IMR-90 (cell line): ENCODE measurements around the gene SCG5. TPM values are rescaled to one million over a fixed set of nuclear protein-coding genes. Genes with fewer than 3 reads are reported as not detected.

Experiments used
- ATAC-seq: fragments of 200-7000 bp; cut with Tn5 transposase; 2 replicates; pipeline ENCODE4 v1.9.1; 2020; ENCODE audit warnings: low read depth, mild to moderate bottlenecking, moderate library complexity
- BruUV-seq: library from RNA; stranded (reverse); fragments of 400-500 nt; replicated peaks from 2 replicates; lab custom pipeline; 2021; lab: Mats Ljungman, UMichigan
- CTCF ChIA-PET: fragments of 300-600 bp; formaldehyde crosslinking; extraction: SDS; loops from one replicate; lab custom pipeline; 2021; ENCODE audit warnings: antibody characterized with exemption; lab: Yijun Ruan, JAX
- POLR2A ChIA-PET: fragments of 300-600 bp; sonication (Branson Sonifier 250); formaldehyde crosslinking; loops from one replicate; lab custom pipeline; 2022; ENCODE audit warnings: antibody characterized with exemption; ENCODE audit not compliant: unreplicated experiment; lab: Charles Lee
- DNase-seq: peaks from one replicate; pipeline ENCODE4 v3.0.0; 2013
- H2AFZ ChIP-seq: replicated peaks from 2 replicates; pipeline ENCODE3; 2013; ENCODE audit warnings: low read length, mild to moderate bottlenecking; ENCODE audit not compliant: poor library complexity
- H2AK5ac ChIP-seq: 2 replicates; pipeline ENCODE4 v1.6.1; 2013; ENCODE audit warnings: low read depth, low read length, inconsistent platforms
- H2AK9ac ChIP-seq: replicated peaks from 2 replicates; pipeline ENCODE3; 2013; ENCODE audit warnings: mild to moderate bottlenecking, low read depth, low read length, moderate library complexity; ENCODE audit not compliant: poor library complexity
- H2BK120ac ChIP-seq: 2 replicates; pipeline ENCODE4 v1.6.1; 2013; ENCODE audit warnings: low read depth, low read length, inconsistent platforms
- H2BK15ac ChIP-seq: 3 replicates; pipeline ENCODE4 v1.6.1; 2013; ENCODE audit warnings: low read depth, low read length, inconsistent platforms
- H2BK20ac ChIP-seq: 2 replicates; pipeline ENCODE4 v1.6.1; 2013; ENCODE audit warnings: low read depth, mild to moderate bottlenecking, inconsistent platforms, low read length, moderate library complexity
- H2BK5ac ChIP-seq: 2 replicates; pipeline ENCODE4 v1.6.1; 2013; ENCODE audit warnings: mild to moderate bottlenecking, low read depth, low read length, inconsistent platforms; ENCODE audit not compliant: poor library complexity, severe bottlenecking
- H3K14ac ChIP-seq: replicated peaks from 2 replicates; pipeline ENCODE4 v1.6.1; 2013; ENCODE audit warnings: low read depth, low read length, inconsistent platforms
- H3K18ac ChIP-seq: 2 replicates; pipeline ENCODE4 v1.6.1; 2013; ENCODE audit warnings: low read depth, low read length, control low read depth
- H3K23ac ChIP-seq: 2 replicates; pipeline ENCODE4 v1.6.1; 2013; ENCODE audit warnings: low read depth, low read length, inconsistent platforms
- H3K27ac ChIP-seq: 2 replicates; pipeline ENCODE4 v1.5.1; 2013; ENCODE audit warnings: mild to moderate bottlenecking, control low read depth, low read length; ENCODE audit not compliant: insufficient read depth
- H3K27me3 ChIP-seq: 2 replicates; pipeline ENCODE4 v1.6.1; 2013; ENCODE audit warnings: low read length; ENCODE audit not compliant: control insufficient read depth, insufficient read depth
- H3K36me3 ChIP-seq: 2 replicates; pipeline ENCODE4 v1.6.1; 2013; ENCODE audit warnings: low read length, mixed read lengths; ENCODE audit not compliant: control insufficient read depth, insufficient read depth
- H3K4ac ChIP-seq: 2 replicates; pipeline ENCODE4 v1.6.1; 2013; ENCODE audit warnings: low read depth, low read length, inconsistent platforms
- H3K4me1 ChIP-seq: 2 replicates; pipeline ENCODE4 v1.6.1; 2013; ENCODE audit warnings: low read length, mixed read lengths; ENCODE audit not compliant: control insufficient read depth, insufficient read depth
- H3K4me2 ChIP-seq: 2 replicates; pipeline ENCODE4 v1.6.1; 2013; ENCODE audit warnings: low read depth, mild to moderate bottlenecking, control low read depth, low read length, moderate library complexity
- H3K4me3 ChIP-seq: 2 replicates; pipeline ENCODE4 v1.5.1; 2013; ENCODE audit warnings: low read depth, mild to moderate bottlenecking, control low read depth, low read length, moderate library complexity; ENCODE audit not compliant: insufficient read depth
- H3K56ac ChIP-seq: 2 replicates; pipeline ENCODE4 v1.6.1; 2013; ENCODE audit warnings: low read length, inconsistent platforms; ENCODE audit not compliant: insufficient read depth; ENCODE audit errors: extremely low read depth
- H3K79me1 ChIP-seq, 2 experiments: 2 replicates each; pipeline ENCODE4 v1.6.1; 2013; ENCODE audit warnings: low read length in 2 of 2, inconsistent platforms in 1 of 2, low read depth in 1 of 2
- H3K9ac ChIP-seq: 2 replicates; pipeline ENCODE4 v1.6.1; 2013; ENCODE audit warnings: low read depth, low read length, control low read depth
- H3K9me1 ChIP-seq: 2 replicates; pipeline ENCODE4 v1.6.1; 2013; ENCODE audit warnings: low read length, inconsistent platforms; ENCODE audit not compliant: insufficient read depth
- H3K9me3 ChIP-seq: 2 replicates; pipeline ENCODE4 v1.6.1; 2013; ENCODE audit warnings: low read length; ENCODE audit not compliant: control insufficient read depth, insufficient read depth
- H4K20me1 ChIP-seq: 2 replicates; pipeline ENCODE4 v1.6.1; 2013; ENCODE audit warnings: low read length, inconsistent platforms; ENCODE audit not compliant: insufficient read depth
- H4K5ac ChIP-seq: 2 replicates; pipeline ENCODE4 v1.6.1; 2013; ENCODE audit warnings: mild to moderate bottlenecking, low read depth, low read length, control low read depth
- H4K8ac ChIP-seq, 2 experiments: 2 replicates each; pipeline ENCODE4 v1.6.1; 2013; ENCODE audit warnings: low read depth in 2 of 2, low read length in 2 of 2, control low read depth in 1 of 2, inconsistent platforms in 1 of 2
- H4K91ac ChIP-seq: 2 replicates; pipeline ENCODE4 v1.6.1; 2013; ENCODE audit warnings: low read depth, low read length, inconsistent platforms; ENCODE audit not compliant: insufficient read depth
- BHLHE40 ChIP-seq: fragments of 150-350 bp; IDR thresholded peaks from 2 replicates; pipeline ENCODE4 v1.6.1; 2016; ENCODE audit warnings: mild to moderate bottlenecking, low read depth, low read length
- CEBPB ChIP-seq: IDR thresholded peaks from 2 replicates; pipeline ENCODE4 v1.6.1; 2012; ENCODE audit warnings: low read depth, low read length, improper control_type of control experiment
- CHD1 ChIP-seq: IDR thresholded peaks from 2 replicates; pipeline ENCODE4 v1.6.1; 2012; ENCODE audit warnings: low read depth, low read length, improper control_type of control experiment
- FOS ChIP-seq: fragments of 150-350 bp; IDR thresholded peaks from 2 replicates; pipeline ENCODE4 v1.6.1; 2016; ENCODE audit warnings: low read depth, low read length
- MAZ ChIP-seq: IDR thresholded peaks from 2 replicates; pipeline ENCODE4 v1.6.1; 2012; ENCODE audit warnings: low read depth, mild to moderate bottlenecking, low read length, improper control_type of control experiment, moderate library complexity, borderline replicate concordance
- MXI1 ChIP-seq: IDR thresholded peaks from 2 replicates; pipeline ENCODE4 v1.6.1; 2012; ENCODE audit warnings: low read depth, mild to moderate bottlenecking, low read length, moderate library complexity, borderline replicate concordance
- NFE2L2 ChIP-seq: fragments of 150-350 bp; IDR thresholded peaks from 2 replicates; pipeline ENCODE4 v1.6.1; 2016; ENCODE audit warnings: low read depth, mild to moderate bottlenecking, low read length
- RAD21 ChIP-seq: IDR thresholded peaks from 2 replicates; pipeline ENCODE4 v1.6.1; 2012; ENCODE audit warnings: low read length, improper control_type of control experiment
- RFX5 ChIP-seq: IDR thresholded peaks from 2 replicates; pipeline ENCODE4 v1.8.0; 2012; ENCODE audit warnings: low read depth, mild to moderate bottlenecking, low read length, moderate library complexity
- SMC3 ChIP-seq: fragments of 150-350 bp; IDR thresholded peaks from 2 replicates; pipeline ENCODE4 v1.6.1; 2016; ENCODE audit warnings: low read depth, mild to moderate bottlenecking, antibody characterized with exemption, low read length, moderate library complexity
- WGBS, 2 experiments: methylation state at CpG; one replicate each; pipeline versions ENCODE4 v1.1.5 to v1.1.7; 2013; ENCODE audit warnings: missing lambda C conversion rate in 2 of 2; ENCODE audit not compliant: insufficient read length in 1 of 2; ENCODE audit errors: extremely low coverage in 2 of 2; 5-methylcytosine and 5-hydroxymethylcytosine counted together
- dilution Hi-C: fragments of 300-500 bp; cut with HindIII; formaldehyde crosslinking; loops from one replicate; pipeline ENCODE4 v1.14.3; 2018; ENCODE audit warnings: low sequenced_read_pairs; ENCODE audit not compliant: unreplicated experiment
- in situ Hi-C: fragments of 300-500 bp; cut with MboI; formaldehyde crosslinking; loops from 3 replicates; pipeline ENCODE4 v1.14.3; 2019; ENCODE audit warnings: low sequenced_read_pairs, inconsistent platforms, mixed read lengths
- intact Hi-C: fragments of 100-400 bp; cut with micrococcal nuclease; formaldehyde crosslinking; loops from 2 replicates; pipeline ENCODE4 v1.10.0; 2022
- polyA plus RNA-seq, 3 experiments: library from polyadenylated mRNA; depleted of rRNA; stranded (reverse); fragments of >200 nt; gene quantifications; 2 replicates each; pipeline ENCODE4 v1.2.3, GENCODE V29; 2012; ENCODE audit warnings: low replicate concordance in 1 of 3
- total RNA-seq: library from RNA; depleted of rRNA; stranded (reverse); fragments of >200 nt; gene quantifications from 2 replicates; pipeline ENCODE4 v1.2.3, GENCODE V29; 2012
- TF ChIP-seq, protein P1 (sequence below): fragments of 150-350 bp; IDR thresholded peaks from 2 replicates; pipeline ENCODE4 v1.6.1; 2017; ENCODE audit warnings: mild to moderate bottlenecking, antibody characterized with exemption, low read length, low read depth
- TF ChIP-seq, protein P2 (sequence below): conservative IDR thresholded peaks from 2 replicates; pipeline ENCODE4 v1.5.1; 2012; ENCODE audit warnings: mild to moderate bottlenecking, low read depth, low read length, improper control_type of control experiment
- TF ChIP-seq, protein P3 (sequence below): fragments of 150-350 bp; IDR thresholded peaks from 2 replicates; pipeline ENCODE4 v1.6.1; 2016; ENCODE audit warnings: low read depth, mild to moderate bottlenecking, low read length, moderate library complexity, borderline replicate concordance

Gene SCG5
- total and polyA plus RNA-seq, 2 of the 4 experiments (the other 2 are of a cell fraction): 7.9 to 16.8 TPM

DNA sequence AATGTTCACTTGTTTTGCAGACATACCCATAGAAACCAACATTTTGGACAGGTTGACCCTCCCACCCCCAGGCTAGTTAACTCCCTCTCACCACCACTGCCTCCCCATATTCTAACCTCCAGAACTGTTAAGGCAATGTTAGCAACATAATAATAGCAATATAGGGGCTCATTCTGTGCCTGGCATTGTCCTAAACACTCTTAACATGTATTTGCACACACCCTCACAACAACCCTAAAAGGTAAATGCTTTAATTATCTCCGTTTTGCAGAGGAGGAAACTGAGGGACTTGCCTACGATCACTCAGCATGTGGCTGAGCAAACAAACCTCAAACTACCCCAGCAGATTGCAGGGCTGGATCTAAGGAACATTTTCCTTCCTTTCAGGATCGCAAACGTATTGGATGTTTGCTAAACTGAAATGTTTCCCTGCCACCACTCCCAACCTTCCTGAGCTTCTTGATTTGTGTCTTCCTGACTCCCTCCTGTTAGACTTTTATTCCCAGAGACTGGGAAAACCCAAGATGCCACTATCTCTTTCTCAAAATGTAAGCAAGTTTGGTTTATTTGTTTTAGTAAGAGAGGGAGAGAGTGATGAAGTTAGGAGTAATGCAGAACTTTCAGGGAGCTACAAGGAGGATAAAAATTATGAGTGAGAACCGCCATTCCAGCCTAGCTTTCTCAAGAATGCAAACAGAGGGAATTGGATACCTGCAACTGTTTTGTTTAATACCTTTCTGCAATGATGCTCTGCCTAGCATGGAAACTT is 1.3 kb downstream of the SCG5 start:
- Histone ChIP-seq H2AK5ac (no peak overlapping the region), H3K27me3 (no peaks in the 10 kb centered on the region), H2AK9ac (no peak overlapping the region), H3K36me3 (no peaks in the 10 kb centered on the region), H4K8ac (peak overlapping the region in 1 of 2 experiments; percentile 36; a peak in 2 of 4 replicates), H3K14ac (peak overlapping the region; percentile 55; the same call in 1 of the 2 replicates), H3K9me3 (no peaks in the 10 kb centered on the region), H3K4me2 (peak overlapping the region; percentile 61), H3K4ac (peak overlapping the region; percentile 50), H3K79me1 (peaks cover 0 to 12% of the 10 kb centered on the region in 2 experiments; a peak in 2 of 4 replicates), H2BK15ac (no peak overlapping the region), H2BK5ac (no peak overlapping the region), H3K4me3 (no peak overlapping the region), H2AFZ (peak overlapping the region; percentile 65), H2BK20ac (peak overlapping the region; percentile 60), H4K5ac (peak overlapping the region; percentile 39; the same call in 1 of the 2 replicates), H2BK120ac (peak overlapping the region; percentile 46; the same call in 1 of the 2 replicates), H3K27ac (no peak overlapping the region), H3K18ac (peak overlapping the region; percentile 61; the same call in 1 of the 2 replicates), H3K9me1 (peaks cover 12% of the 10 kb centered on the region; the same call in 1 of the 2 replicates), H3K23ac (peak overlapping the region; percentile 44; the same call in 1 of the 2 replicates), H3K9ac (no peak overlapping the region), H4K20me1 (no peaks in the 10 kb centered on the region), H4K91ac (0 out of 2 replicates have a peak overlapping the region, but pooled peaks have one; percentile 36), H3K56ac (no peak overlapping the region), H3K4me1 (peaks cover 12% of the 10 kb centered on the region)
- TF ChIP-seq CHD1: no peak
- TF ChIP-seq, protein P1, sequence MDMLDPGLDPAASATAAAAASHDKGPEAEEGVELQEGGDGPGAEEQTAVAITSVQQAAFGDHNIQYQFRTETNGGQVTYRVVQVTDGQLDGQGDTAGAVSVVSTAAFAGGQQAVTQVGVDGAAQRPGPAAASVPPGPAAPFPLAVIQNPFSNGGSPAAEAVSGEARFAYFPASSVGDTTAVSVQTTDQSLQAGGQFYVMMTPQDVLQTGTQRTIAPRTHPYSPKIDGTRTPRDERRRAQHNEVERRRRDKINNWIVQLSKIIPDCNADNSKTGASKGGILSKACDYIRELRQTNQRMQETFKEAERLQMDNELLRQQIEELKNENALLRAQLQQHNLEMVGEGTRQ: no peak
- TF ChIP-seq MAZ: no peak
- TF ChIP-seq CEBPB: no peak
- TF ChIP-seq, protein P2, sequence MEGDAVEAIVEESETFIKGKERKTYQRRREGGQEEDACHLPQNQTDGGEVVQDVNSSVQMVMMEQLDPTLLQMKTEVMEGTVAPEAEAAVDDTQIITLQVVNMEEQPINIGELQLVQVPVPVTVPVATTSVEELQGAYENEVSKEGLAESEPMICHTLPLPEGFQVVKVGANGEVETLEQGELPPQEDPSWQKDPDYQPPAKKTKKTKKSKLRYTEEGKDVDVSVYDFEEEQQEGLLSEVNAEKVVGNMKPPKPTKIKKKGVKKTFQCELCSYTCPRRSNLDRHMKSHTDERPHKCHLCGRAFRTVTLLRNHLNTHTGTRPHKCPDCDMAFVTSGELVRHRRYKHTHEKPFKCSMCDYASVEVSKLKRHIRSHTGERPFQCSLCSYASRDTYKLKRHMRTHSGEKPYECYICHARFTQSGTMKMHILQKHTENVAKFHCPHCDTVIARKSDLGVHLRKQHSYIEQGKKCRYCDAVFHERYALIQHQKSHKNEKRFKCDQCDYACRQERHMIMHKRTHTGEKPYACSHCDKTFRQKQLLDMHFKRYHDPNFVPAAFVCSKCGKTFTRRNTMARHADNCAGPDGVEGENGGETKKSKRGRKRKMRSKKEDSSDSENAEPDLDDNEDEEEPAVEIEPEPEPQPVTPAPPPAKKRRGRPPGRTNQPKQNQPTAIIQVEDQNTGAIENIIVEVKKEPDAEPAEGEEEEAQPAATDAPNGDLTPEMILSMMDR: no peak
- TF ChIP-seq RAD21: no peak
- no peak for TF ChIP-seq BHLHE40
- TF ChIP-seq, protein P3, sequence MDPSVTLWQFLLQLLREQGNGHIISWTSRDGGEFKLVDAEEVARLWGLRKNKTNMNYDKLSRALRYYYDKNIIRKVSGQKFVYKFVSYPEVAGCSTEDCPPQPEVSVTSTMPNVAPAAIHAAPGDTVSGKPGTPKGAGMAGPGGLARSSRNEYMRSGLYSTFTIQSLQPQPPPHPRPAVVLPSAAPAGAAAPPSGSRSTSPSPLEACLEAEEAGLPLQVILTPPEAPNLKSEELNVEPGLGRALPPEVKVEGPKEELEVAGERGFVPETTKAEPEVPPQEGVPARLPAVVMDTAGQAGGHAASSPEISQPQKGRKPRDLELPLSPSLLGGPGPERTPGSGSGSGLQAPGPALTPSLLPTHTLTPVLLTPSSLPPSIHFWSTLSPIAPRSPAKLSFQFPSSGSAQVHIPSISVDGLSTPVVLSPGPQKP: no peak
- no peak for TF ChIP-seq RFX5
- no peak for TF ChIP-seq SMC3
- TF ChIP-seq FOS: no peak
- TF ChIP-seq NFE2L2: no peak
- no peak for TF ChIP-seq MXI1
- in situ Hi-C loops: no loop called here
- peak; percentile 36 for ATAC-seq
- intact Hi-C loops: no loop called here
- 53% methylated on average over 3 of the region's 5 CpGs; no CpG with 5 or more reads in 1 of the 2 experiments for WGBS, 2 experiments
- BruUV-seq: no TSS peak
- peak; percentile 58 for DNase-seq
- CTCF ChIA-PET: no interaction called here
- POLR2A ChIA-PET: no interaction called here
- dilution Hi-C loops: no loop called here
